ENCODE data around the gene DNASE1. TPM values are rescaled to one million over a fixed set of nuclear protein-coding genes. Genes with fewer than 3 reads are reported as not detected.

The DNASE1 gene
- total RNA-seq, 1 experiment from 2014 or later, result 4.9 TPM

DNA sequence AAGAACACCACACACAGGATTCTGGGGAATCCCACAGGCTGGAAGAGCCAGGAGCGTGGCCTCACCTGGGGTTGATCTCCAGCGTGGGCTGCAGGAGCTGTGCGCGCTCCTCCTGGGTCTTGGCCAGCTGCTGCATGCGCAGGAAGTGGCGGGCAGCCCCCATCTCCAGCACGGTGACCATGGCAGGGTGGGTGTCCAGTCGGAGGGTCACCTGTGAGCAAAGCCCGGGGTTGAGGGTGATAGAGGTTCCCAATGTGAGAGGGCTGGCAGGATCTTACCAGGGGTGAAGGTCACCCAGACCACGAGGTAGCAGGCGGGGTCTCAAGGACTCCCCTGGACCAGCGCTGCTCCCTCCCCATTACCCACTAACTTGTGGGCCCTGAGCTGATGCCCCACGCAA lies 7.4 kb downstream of the DNASE1 start:
- no peak for DNase-seq (ENCODE audit: extremely low read depth, low read depth)

DNA sequence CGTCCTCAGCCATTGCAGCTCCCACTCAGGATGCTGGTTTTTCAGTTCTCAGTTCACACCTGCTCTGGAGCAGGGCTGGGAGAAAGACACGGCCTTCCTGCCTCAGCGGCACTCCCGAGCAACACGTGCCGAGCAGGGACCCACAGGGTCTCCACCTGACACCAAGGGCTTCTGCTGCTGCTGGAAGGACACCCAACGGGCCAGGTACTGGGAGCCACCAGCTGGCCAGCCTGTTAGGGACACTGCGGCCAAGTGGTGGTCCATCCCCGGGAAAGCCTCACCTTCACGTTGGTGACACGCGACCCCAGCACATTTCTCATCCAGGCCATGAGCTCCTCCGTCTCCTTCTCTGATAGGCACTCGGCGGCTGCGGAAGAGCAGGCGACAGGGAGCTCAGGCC lies 8.1 kb downstream of the DNASE1 start:
- DNase-seq (ENCODE audit: extremely low read depth, low read depth), result no peak

DNA sequence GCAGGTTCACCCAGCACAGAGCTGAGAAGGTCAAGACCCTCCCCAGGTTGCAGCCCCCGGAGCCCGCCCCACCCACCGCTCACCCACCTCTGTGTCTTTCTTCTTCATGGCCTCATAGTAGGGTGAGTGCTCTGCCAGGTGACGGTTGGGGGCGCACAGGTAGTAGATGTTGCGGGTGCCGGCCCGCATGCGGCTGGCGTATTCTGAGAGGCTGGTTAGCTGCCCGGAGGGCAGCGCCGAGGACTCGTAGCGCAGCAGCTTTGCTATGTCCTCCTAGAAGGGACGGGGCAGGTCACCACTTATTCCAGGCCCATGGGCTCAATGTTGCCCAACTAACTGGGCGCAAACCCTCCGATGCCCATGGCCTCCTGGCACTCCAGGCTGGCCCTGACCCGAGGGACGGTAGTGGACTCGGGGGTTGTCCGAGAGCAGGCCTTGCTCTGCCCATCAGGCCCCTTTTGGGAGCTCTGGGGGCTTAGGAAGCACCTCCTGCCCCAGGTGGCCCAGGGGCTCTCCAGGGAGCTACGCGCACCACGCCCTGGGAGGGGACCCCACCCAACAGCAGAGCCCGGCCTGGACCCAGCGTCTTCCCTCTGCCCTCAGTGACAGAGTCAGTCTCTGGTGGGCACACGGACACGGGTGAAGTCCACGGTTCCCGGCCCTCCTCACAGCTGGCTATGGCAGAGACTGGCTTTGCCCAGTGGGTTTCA lies 9.9 kb downstream of the DNASE1 start:
- no peak for DNase-seq (ENCODE audit: extremely low read depth, low read depth)

DNA sequence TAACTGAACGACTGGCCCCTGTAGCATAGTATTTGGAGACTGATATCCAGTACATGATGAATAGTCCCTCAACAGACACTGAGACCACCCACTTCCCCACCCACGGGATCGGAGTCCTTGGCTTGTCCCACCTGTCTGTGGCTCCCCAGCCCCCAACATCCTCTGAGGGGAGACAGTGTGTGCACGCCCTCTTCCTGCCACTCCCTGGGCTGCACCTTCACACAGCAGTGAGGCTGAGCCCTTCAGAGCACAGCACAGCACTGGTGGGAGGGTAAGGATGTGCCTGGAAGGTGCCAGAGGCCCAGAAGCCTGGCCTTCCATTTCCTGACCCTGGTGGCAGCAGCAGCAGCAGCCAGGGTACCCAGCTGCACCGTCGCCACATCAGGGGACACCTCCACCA lies 11.0 kb downstream of the DNASE1 start:
- DNase-seq (ENCODE audit: extremely low read depth, low read depth), result no peak

DNA sequence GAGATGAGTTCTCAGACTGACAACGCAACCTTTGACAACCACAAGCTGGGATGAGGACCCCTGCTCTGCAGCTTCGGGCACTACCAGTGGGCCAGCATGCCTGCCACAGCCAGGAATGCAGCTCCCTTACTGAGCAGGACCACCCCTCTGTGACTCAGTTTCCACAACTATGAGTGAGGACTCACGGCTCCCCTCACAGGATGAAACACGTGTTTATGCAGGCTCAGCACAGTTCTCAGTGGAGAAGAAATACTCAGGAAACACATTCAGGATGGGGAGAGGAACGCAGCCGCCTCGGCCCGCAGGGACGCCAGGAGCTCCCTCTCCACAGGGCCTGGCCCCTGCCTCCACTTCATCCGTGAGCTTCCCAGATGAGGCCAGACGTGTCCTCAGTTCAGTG lies 14.1 kb downstream of the DNASE1 start:
- DNase-seq (ENCODE audit: extremely low read depth, low read depth), result no peak

DNA sequence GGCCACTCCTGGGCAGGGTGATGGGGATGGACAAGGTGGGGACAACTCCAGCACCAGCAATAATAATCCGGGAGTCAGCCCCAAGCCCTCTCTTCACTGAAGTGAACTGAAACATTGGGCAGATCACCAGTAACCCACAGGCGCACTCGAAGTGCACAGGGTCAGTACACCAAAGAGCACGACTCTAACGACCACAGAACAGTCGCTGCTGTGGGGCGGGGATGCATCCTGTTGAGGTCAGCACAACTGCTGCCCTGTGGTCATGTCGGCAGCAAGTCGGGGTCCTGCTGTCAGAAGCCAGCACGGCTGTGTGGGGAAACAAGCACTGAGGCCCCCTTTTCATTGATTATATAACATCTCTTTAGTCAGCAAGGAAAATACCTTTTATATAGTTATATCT lies 14.6 kb downstream of the DNASE1 start:
- no peak for DNase-seq (ENCODE audit: extremely low read depth, low read depth)

DNA sequence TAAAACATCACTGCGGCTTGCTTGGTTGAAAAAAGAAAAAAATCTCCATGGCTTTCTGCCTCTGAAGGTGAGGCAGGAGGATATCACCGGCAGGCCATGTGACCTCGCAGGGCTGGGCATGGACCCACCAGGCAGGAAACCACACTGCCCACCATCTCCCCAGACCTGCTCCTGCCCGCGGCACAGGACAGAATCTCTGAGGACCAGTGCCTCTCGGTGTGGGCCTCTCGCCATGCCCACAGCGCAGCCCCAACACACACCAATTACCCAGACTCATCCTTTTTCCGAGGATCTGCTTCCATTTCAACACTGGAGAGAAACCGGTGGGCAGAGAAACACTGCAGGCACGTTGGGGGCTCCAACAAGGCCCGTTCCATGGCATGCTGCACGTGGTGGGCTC lies 16.2 kb downstream of the DNASE1 start:
- DNase-seq (ENCODE audit: extremely low read depth, low read depth), result no peak

DNA sequence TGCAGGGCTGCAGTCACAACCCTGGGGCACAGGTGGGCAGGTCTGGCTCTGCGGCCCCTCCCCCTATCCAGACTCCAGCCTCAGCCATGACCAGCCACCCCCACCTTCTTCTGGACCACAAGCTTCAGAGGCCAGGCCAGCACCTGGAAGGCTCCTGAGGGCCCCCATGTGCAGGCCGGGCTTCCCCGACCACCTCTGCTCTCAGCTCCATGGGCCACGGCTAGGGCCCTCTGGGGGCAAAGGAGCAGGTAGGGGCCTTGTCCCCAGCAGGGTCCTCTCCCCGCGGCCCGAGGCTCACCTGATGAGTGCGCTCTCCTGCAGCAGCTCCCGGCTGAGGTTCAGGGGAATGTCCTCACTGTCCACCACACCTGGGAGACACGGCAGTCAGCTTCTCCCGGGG lies 16.9 kb downstream of the DNASE1 start:
- no peak for DNase-seq (ENCODE audit: extremely low read depth, low read depth)

DNA sequence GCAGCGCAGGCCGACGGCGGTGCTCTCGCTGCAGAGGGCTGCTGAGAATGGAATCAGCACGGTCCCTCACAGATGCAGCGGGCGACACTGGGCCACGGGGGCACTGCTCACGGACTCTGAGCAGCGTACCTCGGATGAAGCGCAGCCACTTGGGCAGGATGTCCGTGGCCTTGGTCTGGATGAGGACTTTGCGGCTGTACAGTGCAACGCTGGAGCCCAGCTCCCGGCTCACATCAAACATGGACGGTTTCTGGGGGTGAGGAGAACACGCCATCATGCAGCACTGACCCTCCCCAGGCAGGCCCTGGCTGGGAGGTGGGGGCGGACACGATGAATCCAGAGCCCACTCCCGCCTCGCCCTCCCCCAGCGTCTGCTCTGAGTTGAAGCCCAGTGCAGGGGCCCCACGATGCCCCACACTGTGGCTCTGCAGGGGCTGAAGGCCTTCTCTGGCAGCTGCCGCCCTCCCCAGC lies 18.1 kb downstream of the DNASE1 start:
- DNase-seq (ENCODE audit: extremely low read depth, low read depth), result no peak

DNA sequence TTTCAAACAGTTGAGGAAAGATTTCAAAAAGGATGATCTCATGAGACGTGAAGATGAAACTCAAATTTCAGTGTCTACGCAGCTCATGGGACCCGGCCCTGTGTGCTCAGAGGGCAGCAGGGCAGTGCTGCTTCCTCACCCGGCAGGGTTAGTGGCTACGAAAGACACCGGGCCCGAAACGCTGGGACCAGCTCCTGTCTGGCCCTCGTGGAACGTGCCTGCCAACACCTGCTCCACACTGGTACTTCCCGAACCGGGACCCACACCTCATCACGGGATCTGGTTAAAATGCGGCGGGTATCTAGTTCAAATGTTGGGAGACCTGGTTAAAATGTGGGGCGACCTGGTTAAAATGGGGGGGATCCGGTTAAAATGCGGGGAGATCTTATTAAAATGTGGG lies 18.7 kb downstream of the DNASE1 start:
- DNase-seq (ENCODE audit: extremely low read depth, low read depth), result no peak

DNA sequence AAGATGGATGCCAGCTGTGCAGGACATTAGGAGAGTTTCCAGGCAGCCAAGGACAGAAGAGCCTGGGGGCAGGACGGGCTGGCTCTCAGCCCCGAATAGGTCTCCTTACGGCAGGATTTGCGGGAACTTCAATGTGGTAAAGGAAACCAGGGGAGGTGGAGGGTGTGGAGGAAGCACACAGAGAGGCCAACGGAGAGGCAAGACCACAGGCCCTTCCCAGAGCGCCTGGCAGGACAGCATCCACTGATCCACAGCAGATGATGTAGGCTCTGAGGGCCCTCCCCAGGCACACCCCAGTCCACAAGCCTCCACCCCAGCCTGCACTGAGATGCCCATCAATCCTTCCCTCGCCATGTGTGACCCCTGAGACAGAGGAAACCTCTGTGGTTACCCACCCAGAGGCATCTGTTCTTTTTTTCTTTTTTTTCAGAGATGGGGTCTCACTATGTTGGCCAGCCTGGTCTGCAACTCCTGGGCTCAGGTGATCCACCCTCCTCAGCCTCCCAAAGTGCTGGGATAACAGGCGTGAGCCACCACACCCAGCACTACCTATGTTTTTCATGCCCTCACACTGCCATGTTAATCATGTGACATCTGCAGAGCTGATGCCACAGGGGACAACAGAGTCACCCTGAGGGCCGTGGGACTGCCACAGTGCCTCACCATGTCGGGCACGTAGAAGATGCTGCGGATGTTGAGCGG lies 19.3 kb downstream of the DNASE1 start:
- DNase-seq (ENCODE audit: extremely low read depth, low read depth), result no peak

DNA sequence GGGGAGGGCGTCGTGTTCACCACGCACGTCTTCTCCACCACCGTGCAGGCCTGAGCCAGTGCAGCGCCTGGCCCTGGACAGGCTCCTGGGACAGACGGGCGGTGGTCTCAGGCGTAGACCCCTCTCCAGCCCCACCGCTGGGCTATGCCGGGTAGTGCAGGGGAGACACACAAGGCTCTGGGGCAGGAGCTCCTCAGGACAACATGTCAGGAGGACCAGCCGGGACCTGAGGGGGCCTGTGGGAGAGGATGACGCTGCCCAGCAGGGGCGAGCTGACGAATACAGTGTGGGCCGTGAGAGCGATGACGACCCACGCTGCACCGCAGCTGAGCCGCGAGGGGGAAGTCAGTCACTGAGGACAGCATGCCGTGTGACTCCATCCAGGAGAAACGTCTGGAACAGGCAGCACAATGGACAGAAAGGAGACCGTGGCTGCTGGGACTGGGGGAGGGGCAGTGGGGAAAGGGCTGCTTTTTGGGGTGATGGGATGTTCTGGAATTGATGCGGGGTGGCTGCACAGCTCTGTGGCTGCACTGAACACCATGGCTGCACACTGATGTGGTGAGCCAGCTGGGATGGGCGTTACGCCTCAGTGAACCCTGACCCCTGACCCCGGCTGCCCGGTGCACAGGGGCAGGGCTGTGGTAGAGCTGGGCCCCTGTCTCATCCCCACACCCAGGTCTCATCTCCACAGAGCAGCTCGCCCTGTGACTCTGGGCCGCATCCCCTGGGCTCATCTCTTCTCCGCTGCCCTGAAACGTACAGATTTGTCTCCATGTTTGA lies 20.2 kb downstream of the DNASE1 start:
- DNase-seq (ENCODE audit: extremely low read depth, low read depth), result no peak

DNA sequence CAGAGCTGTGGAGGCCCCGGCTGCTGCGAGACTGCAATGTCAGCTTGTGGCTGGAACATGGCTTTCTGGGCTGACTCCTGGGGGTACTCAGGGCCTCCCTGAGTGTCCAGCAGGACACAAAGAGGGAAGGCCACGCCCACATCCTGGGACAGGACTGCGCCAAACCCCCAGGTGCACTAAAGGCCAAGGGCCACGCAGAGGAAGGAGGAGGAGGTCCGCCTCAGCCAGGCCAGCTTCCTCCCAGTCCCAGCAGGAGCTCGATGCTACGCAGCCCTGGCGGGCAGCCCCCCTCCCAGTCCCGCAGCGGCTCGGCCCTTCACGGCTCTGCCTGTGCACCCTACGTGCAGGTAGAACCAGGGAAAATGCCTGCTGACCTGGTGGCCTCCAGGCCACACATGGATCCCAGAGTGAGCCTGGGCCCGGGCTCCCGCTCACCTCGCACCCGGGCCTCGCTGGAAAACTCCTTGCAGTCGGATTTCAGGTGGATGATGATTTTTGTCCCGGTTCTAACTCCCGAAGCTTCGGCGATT lies 21.2 kb downstream of the DNASE1 start:
- DNase-seq (ENCODE audit: extremely low read depth, low read depth), result no peak

DNA sequence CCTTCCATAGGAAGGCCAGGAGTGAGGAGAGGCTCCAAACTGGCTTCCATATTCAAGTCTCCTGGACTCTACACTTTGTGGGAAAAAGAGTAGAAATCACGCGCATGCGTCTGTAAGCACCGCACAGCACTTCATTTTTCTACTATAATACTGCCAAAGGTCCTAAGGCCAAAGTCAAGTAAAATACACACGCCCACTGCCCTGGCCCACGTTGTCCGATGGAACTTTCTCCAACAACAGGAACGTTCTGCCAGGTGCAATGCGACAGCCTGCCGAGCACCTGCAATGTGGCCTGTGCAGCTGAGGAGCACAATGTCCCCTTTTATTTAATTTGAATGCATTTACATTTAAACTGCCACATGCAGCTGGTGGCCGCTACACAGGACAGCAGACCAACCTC lies 23.5 kb downstream of the DNASE1 start:
- DNase-seq (ENCODE audit: extremely low read depth, low read depth), result no peak

DNA sequence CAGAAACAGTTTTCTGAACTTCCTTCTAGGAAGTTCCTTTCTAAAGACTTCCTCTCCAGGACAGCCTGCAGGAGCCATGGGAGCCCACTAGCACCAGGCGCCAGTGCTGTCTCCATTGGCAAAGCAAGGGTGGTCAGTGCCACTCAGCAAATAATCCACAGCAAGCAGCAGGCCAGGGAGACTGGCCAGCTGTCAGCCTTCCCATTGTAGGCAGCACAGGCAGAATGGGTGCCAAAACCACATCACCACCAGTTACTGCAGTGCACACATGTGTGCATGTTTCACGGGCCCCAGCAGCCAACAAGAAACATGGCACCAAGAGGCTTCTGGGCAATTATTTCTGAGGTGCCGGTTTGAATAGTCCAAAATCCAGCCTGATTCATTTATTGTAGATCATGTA lies 26.7 kb downstream of the DNASE1 start:
- DNase-seq (ENCODE audit: extremely low read depth, low read depth), result no peak

DNA sequence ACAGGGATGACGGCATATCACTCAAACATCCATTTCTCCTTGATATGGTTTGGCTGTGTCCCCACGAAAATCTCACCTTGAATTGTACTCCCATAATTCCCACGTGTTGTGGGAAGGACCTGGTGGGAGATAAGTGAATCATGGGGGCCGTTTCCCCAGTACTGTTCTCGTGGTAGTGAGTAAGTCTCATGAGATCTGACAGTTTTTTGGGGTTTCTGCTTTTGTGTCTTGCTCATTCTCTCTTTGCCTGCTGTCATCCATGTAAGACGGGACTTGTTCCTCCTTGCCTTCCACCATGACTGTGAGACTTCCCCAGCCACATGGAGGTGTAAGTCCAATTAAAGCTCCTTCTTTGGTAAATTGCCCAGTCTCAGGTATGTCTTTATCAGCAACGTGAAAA lies 32.5 kb downstream of the DNASE1 start:
- no peak for DNase-seq (ENCODE audit: extremely low read depth, low read depth)

DNA sequence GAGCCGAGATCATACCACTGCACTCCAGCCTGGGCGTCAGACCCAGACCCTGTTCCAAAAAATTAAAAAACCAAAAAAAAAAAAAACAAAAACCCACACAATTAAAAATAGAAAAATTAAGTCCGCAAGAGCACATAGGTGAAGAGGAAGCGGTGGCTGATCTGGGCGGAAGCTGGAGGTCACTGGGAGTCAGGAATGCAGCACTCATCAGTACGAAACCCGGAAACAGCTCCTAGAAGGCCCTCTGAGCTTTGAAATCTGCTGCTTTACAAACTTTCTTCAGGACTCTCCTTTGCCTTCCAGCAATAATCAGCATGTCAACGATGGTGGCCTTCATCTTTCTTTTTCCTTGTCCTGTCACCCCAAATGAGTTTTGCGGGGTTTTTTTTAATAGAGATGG lies 33.3 kb downstream of the DNASE1 start:
- DNase-seq (ENCODE audit: extremely low read depth, low read depth), result no peak

DNA sequence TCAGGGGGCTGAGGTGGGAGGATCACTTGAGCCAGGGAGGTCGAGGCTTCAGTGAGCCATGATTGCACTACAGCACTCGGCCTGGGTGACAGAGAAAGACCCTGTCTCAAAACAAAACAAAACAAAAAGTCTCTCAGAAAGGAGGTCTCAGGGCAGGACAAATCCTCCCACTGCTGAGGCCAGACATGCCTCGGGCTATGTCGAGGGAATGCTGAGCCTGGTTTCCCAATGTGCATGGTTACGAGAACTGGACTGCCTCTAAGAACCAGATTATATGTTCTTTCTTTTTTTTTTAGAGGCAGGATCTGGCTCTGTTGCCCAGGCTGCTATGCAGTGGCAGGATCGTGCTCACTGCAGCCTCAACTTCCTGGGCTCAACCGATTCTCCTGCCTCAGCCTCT lies 35.2 kb downstream of the DNASE1 start:
- no peak for DNase-seq (ENCODE audit: extremely low read depth, low read depth)

DNA sequence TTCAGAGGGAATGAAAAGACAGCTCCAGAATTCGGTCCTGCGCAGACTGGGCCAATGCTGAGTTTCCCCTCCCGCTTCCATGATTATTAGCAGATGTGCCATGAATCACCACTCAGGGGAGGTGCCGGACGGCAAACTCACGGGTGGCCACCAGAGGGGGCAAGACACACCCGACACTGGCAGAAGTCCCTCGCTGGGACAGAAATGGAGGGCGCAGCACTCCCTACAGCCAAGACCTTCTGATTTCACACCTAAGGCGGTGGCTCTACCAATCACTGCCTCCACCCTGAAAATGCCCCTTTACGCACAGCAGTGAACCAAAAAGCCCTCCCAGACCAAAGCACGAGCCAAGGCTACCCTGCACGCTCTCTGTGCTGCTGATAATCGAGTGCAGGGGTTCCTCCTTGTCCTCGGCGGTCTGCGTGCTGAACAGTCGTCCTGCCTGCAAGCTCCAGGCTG lies 36.0 kb downstream of the DNASE1 start:
- peak; percentile 80 for DNase-seq (ENCODE audit: extremely low read depth, low read depth)

DNA sequence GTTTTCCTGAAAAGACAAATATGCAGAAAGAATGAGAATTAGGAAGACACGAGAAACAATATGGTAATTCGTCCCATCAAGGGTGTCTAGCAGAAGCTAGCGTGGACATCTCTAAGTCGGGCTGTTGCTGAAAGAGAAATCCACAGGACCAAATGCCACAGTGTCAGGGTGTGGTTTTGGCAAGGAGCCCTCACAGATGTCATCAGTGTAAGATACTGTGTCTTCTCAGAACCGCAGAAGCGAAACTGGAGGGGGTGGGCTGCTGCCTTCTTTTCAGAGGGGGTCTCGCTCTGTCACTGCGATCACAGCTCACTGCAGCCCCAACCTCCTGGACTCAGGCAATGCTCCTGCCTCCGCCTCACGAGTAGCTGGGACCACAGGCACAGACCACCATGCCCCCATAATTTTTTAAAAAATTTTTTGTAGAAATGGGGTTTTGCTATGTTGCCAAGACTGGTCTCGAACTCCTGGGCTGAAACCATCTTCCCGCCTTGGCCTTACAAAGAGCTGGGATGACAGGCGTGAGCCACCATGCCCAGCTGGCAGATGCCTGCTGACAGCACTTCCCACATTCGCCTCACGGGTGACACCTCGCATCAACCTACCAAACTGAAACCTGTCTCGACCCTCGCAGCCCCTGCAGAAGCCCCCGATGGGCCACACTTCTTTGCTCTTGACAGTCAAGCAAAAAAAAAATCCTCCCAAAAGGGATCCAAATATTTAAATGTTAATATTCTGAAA lies 36.7 kb downstream of the DNASE1 start:
- DNase-seq (ENCODE audit: extremely low read depth, low read depth), result no peak

DNA sequence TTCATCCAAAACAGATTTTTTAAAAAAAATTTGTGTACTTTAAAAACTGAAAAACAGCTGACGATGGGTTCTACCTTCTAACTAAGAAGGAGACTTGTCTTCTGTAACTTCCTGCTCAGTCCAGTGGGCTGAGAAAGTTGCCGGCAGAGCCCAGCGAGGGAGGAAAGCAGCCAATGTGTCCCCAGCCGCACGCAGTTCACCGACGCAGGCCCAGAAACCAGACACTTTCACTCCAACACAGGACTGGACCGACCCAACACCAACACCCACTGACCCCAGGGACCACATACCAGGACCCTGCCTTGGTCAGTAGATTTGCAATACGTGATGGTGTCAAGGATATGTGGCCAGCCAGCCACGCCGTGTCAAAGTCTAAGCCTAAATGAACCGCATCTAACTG lies 37.3 kb downstream of the DNASE1 start:
- DNase-seq (ENCODE audit: extremely low read depth, low read depth), result no peak

All from NCI-H460 (cell line).